ENCODE measurements around the gene GNAI2.

The GNAI2 gene

GRCh38 chr3:50232303-50232702 lies 3.7 kb upstream of the GNAI2 start:
- Histone ChIP-seq H3K4me3 (ENCODE audit: insufficient read length, low read depth) (no peak overlapping the region), H3K4me1 (ENCODE audit: insufficient read depth, insufficient read length) (peaks cover 30% of the 10 kb centered on the region), H3K27me3 (ENCODE audit: insufficient read depth, insufficient read length) (no peaks in the 10 kb centered on the region), H3K9ac (ENCODE audit: insufficient read length, low read depth) (no peak overlapping the region), H3K36me3 (ENCODE audit: insufficient read depth, insufficient read length, low read length) (no peaks in the 10 kb centered on the region), H3K9me3 (ENCODE audit: insufficient read depth, low read length) (no peaks in the 10 kb centered on the region)
- DNase-seq (ENCODE audit: low read depth, low spot score): no peak
- TF ChIP-seq YY1 (IDR thresholded peaks at IDR 0.05; ENCODE audit: insufficient read depth, insufficient read length) (no peak), SUZ12 (IDR thresholded peaks at IDR 0.05; ENCODE audit: extremely low read depth, insufficient read depth, insufficient read length) (no peak), ZNF274 (IDR thresholded peaks at IDR 0.05; ENCODE audit: low read depth, low read length) (no peak)

DNA sequence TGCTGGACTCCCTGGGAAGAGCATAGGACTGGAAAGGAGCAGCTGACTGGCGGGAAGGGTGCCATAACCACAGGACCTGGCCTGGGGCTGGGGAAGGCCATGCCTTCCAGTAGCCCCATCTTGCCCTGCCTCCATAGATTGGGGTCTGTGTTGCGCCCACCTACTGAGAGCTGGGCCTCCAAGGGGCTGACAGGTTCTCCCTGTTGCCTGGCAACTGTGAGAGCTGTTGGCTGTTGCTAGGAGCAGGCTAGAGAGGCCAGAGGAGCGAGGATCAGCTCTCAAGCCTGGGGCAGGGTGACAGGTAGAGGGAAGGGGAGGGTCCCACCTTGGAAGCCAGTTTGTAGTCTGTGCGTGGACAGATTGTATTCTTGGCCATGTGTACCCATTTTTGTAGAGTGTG lies 2.8 kb upstream of the GNAI2 start:
- H3K27me3 ChIP-seq (ENCODE audit: insufficient read depth, insufficient read length): no peaks in the 10 kb centered on the region
- H3K4me3 ChIP-seq (ENCODE audit: insufficient read length, low read depth): no peak overlapping the region
- no peaks in the 10 kb centered on the region for H3K9me3 ChIP-seq (ENCODE audit: insufficient read depth, low read length)
- no peak for DNase-seq (ENCODE audit: low read depth, low spot score)
- peaks cover 39% of the 10 kb centered on the region for H3K4me1 ChIP-seq (ENCODE audit: insufficient read depth, insufficient read length)
- no peak for TF ChIP-seq YY1 (IDR thresholded peaks at IDR 0.05; ENCODE audit: insufficient read depth, insufficient read length)
- TF ChIP-seq ZNF274 (IDR thresholded peaks at IDR 0.05; ENCODE audit: low read depth, low read length): no peak
- no peak for TF ChIP-seq SUZ12 (IDR thresholded peaks at IDR 0.05; ENCODE audit: extremely low read depth, insufficient read depth, insufficient read length)
- H3K9ac ChIP-seq (ENCODE audit: insufficient read length, low read depth): no peak overlapping the region
- H3K36me3 ChIP-seq (ENCODE audit: insufficient read depth, insufficient read length, low read length): peaks cover 6% of the 10 kb centered on the region

DNA sequence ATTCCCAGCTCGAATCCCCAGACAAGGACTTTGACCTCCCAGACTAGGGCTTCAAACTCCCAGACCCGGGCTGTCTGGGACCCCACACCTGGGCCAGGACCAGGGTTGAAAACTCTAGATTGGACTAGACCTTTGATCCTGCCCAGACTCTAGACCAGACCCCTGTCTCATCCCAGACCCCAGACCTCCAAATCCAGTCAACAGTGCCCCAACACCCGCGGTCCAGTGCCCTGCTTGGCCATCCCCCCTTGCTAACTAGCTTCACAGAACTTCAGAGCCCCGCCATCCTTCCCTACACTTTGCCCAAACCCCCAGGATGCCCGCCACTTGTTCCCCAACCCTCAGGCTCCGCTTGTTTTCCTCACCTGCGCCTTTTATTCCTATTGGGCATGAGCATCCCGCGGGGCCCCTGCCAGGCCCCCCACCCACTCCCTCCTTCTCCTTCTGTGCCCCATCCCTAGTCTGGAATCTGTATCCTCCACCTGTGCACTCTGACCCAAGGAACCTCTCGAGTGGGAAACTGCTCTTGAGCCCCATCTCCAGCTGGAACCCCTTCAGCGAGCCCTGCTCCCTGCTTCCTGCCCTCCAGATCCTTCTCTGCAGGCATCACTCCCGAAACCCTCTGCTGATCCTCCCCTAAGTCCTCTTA lies 604 bp downstream of the GNAI2 start:
- H3K36me3 ChIP-seq (ENCODE audit: insufficient read depth, insufficient read length, low read length): peaks cover 31% of the 10 kb centered on the region
- H3K4me3 ChIP-seq (ENCODE audit: insufficient read length, low read depth): peak overlapping the region; percentile 96
- H3K27me3 ChIP-seq (ENCODE audit: insufficient read depth, insufficient read length): no peaks in the 10 kb centered on the region
- H3K9ac ChIP-seq (ENCODE audit: insufficient read length, low read depth): peak overlapping the region; percentile 98
- H3K9me3 ChIP-seq (ENCODE audit: insufficient read depth, low read length): no peaks in the 10 kb centered on the region
- peaks cover 44% of the 10 kb centered on the region for H3K4me1 ChIP-seq (ENCODE audit: insufficient read depth, insufficient read length)
- DNase-seq (ENCODE audit: low read depth, low spot score): no peak
- TF ChIP-seq YY1 (IDR thresholded peaks at IDR 0.05; ENCODE audit: insufficient read depth, insufficient read length) (no peak), SUZ12 (IDR thresholded peaks at IDR 0.05; ENCODE audit: extremely low read depth, insufficient read depth, insufficient read length) (no peak), ZNF274 (IDR thresholded peaks at IDR 0.05; ENCODE audit: low read depth, low read length) (no peak)

- Histone ChIP-seq H3K4me3 (ENCODE audit: insufficient read length, low read depth) (peak overlapping the region; percentile 96), H3K36me3 (ENCODE audit: insufficient read depth, insufficient read length, low read length) (peaks cover 37% of the 10 kb centered on the region), H3K4me1 (ENCODE audit: insufficient read depth, insufficient read length) (peaks cover 50% of the 10 kb centered on the region), H3K9ac (ENCODE audit: insufficient read length, low read depth) (peak overlapping the region; percentile 98), H3K27me3 (ENCODE audit: insufficient read depth, insufficient read length) (no peaks in the 10 kb centered on the region), H3K9me3 (ENCODE audit: insufficient read depth, low read length) (no peaks in the 10 kb centered on the region)
- TF ChIP-seq SUZ12 (IDR thresholded peaks at IDR 0.05; ENCODE audit: extremely low read depth, insufficient read depth, insufficient read length) (no peak), YY1 (IDR thresholded peaks at IDR 0.05; ENCODE audit: insufficient read depth, insufficient read length) (no peak), ZNF274 (IDR thresholded peaks at IDR 0.05; ENCODE audit: low read depth, low read length) (no peak)
- no peak for DNase-seq (ENCODE audit: low read depth, low spot score)
Measured at GRCh38 chr3:50237133-50237651, 1.2 kb downstream of the GNAI2 start.

DNA sequence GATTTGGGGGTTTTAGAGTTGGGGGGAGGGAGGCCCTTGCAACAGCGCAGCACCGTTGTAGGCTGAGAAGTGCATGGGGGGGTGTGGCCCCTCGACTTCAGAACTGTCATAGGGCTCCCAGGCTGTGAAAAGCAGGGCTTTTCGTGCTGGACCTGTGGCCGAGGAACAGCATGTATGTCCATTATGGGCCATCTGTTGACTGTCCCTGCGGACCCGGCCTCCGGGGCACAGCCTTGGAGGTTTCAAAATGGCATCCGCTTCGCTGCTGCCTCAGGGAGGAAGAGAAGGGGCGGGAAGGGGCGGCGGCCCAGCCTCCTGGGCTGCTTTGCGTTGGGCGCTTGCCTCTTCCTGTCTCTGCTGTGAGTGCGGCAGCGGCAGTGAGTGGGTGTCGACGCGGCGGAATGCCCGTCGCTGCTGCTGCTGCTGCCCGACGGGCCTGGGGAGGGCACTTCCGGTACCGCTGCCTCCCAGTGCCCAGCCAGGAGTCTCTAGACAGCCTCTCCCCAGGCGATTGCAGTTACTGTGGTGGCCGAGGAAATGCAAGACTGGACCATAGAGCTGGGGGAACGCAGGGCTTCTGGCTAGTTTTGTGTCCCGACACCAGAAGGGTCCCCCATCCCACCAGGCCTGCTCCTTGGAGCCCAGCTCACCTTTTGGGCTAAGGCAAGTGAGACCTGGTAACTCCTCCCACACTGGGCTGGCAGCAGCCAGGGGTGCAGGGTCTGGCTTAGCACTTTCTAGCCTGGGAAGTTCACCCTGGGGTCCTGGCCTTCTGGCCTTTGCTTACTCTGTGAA lies 1.9 kb downstream of the GNAI2 start:
- peak overlapping the region; percentile 98 for H3K9ac ChIP-seq (ENCODE audit: insufficient read length, low read depth)
- TF ChIP-seq SUZ12 (IDR thresholded peaks at IDR 0.05; ENCODE audit: extremely low read depth, insufficient read depth, insufficient read length) (no peak), ZNF274 (IDR thresholded peaks at IDR 0.05; ENCODE audit: low read depth, low read length) (no peak), YY1 (IDR thresholded peaks at IDR 0.05; ENCODE audit: insufficient read depth, insufficient read length) (no peak)
- peak overlapping the region; percentile 96 for H3K4me3 ChIP-seq (ENCODE audit: insufficient read length, low read depth)
- DNase-seq (ENCODE audit: low read depth, low spot score): no peak
- H3K36me3 ChIP-seq (ENCODE audit: insufficient read depth, insufficient read length, low read length): peaks cover 43% of the 10 kb centered on the region
- peaks cover 57% of the 10 kb centered on the region for H3K4me1 ChIP-seq (ENCODE audit: insufficient read depth, insufficient read length)
- no peaks in the 10 kb centered on the region for H3K27me3 ChIP-seq (ENCODE audit: insufficient read depth, insufficient read length)
- no peaks in the 10 kb centered on the region for H3K9me3 ChIP-seq (ENCODE audit: insufficient read depth, low read length)

DNA sequence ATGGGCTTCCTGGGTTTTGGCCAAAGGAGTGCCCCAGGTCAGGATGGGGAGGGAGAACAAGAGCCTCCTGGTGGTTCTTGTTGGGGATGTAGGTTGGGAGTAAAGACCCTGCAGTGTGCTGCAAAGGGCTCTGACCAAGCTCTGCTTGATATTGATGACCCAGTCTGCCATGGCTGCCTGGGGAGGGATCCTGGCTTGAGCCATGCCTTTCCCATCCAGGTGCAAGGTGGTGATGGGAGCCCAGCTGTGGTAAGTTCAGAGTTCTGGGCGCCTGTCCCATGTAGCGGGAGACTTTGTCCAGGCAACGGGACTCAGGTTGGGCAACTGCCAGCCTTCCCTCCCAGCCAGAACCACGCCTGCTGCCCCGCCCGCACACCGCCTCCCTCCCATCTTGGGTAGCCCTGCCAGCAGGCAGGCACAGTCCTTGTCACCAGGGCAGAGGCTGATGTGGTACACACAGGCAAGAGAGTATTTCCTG lies 2.6 kb downstream of the GNAI2 start:
- Histone ChIP-seq H3K36me3 (ENCODE audit: insufficient read depth, insufficient read length, low read length) (peaks cover 47% of the 10 kb centered on the region), H3K27me3 (ENCODE audit: insufficient read depth, insufficient read length) (no peaks in the 10 kb centered on the region), H3K9ac (ENCODE audit: insufficient read length, low read depth) (peak overlapping the region; percentile 53), H3K4me1 (ENCODE audit: insufficient read depth, insufficient read length) (peaks cover 57% of the 10 kb centered on the region), H3K9me3 (ENCODE audit: insufficient read depth, low read length) (no peaks in the 10 kb centered on the region), H3K4me3 (ENCODE audit: insufficient read length, low read depth) (no peak overlapping the region)
- TF ChIP-seq SUZ12 (IDR thresholded peaks at IDR 0.05; ENCODE audit: extremely low read depth, insufficient read depth, insufficient read length): no peak
- no peak for TF ChIP-seq YY1 (IDR thresholded peaks at IDR 0.05; ENCODE audit: insufficient read depth, insufficient read length)
- TF ChIP-seq ZNF274 (IDR thresholded peaks at IDR 0.05; ENCODE audit: low read depth, low read length): no peak
- DNase-seq (ENCODE audit: low read depth, low spot score): no peak

DNA sequence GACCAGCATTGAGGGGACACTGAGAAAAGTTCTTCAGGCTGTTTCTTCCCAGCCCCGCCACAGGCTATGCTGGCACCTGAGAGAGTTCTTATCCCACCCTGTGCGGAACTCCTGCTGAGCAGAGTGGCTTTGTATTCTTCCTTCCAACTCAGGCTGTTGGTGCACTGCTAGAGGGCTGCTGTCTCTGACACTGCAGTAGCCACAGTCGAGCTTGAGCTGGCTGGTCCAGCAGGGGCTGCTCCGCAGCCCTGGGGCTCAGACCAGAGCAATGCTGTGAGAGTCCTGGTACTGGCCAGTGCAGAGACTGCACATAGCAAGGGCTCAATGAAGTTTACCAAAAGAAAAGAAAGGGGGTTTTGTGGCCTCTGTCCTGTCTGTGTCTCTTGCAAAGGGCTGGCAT lies 3.6 kb downstream of the GNAI2 start:
- DNase-seq (ENCODE audit: low read depth, low spot score): no peak
- H3K4me3 ChIP-seq (ENCODE audit: insufficient read length, low read depth): no peak overlapping the region
- H3K27me3 ChIP-seq (ENCODE audit: insufficient read depth, insufficient read length): no peaks in the 10 kb centered on the region
- TF ChIP-seq SUZ12 (IDR thresholded peaks at IDR 0.05; ENCODE audit: extremely low read depth, insufficient read depth, insufficient read length): no peak
- TF ChIP-seq ZNF274 (IDR thresholded peaks at IDR 0.05; ENCODE audit: low read depth, low read length): no peak
- H3K9me3 ChIP-seq (ENCODE audit: insufficient read depth, low read length): no peaks in the 10 kb centered on the region
- peaks cover 56% of the 10 kb centered on the region for H3K36me3 ChIP-seq (ENCODE audit: insufficient read depth, insufficient read length, low read length)
- H3K9ac ChIP-seq (ENCODE audit: insufficient read length, low read depth): peak overlapping the region; percentile 53
- peaks cover 58% of the 10 kb centered on the region for H3K4me1 ChIP-seq (ENCODE audit: insufficient read depth, insufficient read length)
